Measurements from ENCODE around the gene RND3.

Gene RND3

GRCh38 chr2:150445398-150445797 lies 42.1 kb downstream of the RND3 start:
- in situ Hi-C loops (cut with MboI; ENCODE audit: low sequenced_read_pairs), result no loop called here

GRCh38 chr2:150442484-150442883 lies 45.0 kb downstream of the RND3 start:
- in situ Hi-C loops (cut with MboI; ENCODE audit: low sequenced_read_pairs), result no loop called here

- in situ Hi-C loops (cut with MboI; ENCODE audit: low sequenced_read_pairs), result no loop called here
These were observed 45.7 kb downstream of the RND3 start for GRCh38 chr2:150441784-150442183.

DNA sequence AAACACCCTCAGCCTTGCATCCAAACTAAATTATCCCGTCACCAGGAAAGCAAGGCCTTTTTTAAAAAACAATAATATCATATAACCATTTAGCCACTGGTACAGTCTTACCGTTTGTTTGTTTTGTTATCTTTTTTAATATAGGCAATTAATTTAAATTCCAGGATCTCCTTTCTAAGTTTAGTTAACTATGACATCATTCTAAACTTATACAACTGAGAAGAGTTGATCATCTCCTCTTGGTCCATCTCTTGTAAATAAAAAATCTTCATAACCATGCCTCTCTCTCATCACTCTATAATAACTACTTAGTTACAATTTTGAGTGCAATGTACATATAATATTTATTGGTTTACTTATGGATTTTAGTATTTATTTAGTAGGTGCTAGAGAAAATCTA lies 46.2 kb downstream of the RND3 start:
- in situ Hi-C loops (cut with MboI; ENCODE audit: low sequenced_read_pairs), result no loop called here

- in situ Hi-C loops (cut with MboI; ENCODE audit: low sequenced_read_pairs), result no loop called here
These were observed 48.8 kb downstream of the RND3 start for GRCh38 chr2:150438654-150439053.

DNA sequence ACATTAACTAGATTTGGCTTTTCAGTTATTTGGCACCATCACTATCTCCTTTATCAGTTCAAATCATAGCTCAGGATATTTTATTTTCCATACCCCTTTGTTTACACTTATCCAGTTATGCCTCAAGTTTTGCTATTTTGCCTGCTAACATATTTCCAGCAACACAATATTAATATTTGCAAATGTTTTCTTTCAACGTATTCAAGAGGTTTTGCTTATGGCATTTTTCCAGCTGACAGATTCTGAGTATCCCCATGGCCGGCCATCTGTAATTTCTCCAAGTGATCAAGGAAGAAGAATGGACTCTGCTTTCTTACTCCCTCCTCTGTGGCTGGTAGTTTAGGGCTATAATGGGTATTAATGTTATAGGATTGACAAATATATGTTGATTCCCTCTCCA lies 49.4 kb downstream of the RND3 start:
- in situ Hi-C loops (cut with MboI; ENCODE audit: low sequenced_read_pairs), result no loop called here

- in situ Hi-C loops (cut with MboI; ENCODE audit: low sequenced_read_pairs), result no loop called here
These were observed 55.2 kb downstream of the RND3 start for GRCh38 chr2:150432312-150432625.

- in situ Hi-C loops (cut with MboI; ENCODE audit: low sequenced_read_pairs), result no loop called here
These were observed 55.7 kb downstream of the RND3 start for GRCh38 chr2:150431561-150432311.

DNA sequence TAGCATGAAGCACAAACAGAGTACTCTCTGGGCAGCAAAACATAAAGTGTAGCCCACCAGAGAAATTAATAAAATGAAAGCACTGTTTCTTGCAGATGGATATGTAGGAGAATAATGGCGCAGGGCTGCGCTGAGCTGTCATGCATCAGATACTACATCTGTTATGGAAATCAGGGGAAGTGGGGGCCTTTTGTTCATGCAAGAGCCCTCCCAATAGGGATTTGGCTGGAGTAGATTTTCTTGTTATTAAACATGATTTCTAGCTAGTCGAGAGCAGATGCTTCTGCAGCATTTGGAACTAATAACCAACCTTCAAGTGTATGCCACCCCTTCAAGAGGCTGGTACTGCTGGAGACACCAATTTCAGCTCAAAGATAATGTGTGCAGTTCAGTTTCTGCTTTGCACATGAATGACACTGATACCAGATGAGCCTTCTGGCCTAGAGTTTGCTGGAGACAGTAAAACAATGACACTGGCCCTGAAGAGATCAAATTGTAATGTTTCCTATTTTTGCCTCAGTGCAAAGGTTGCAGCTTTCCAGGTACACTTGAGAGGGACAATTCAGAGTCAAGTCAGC lies 58.0 kb downstream of the RND3 start:
- in situ Hi-C loops (cut with MboI; ENCODE audit: low sequenced_read_pairs), result no loop called here

- in situ Hi-C loops (cut with MboI; ENCODE audit: low sequenced_read_pairs), result no loop called here
These were observed 58.8 kb downstream of the RND3 start for GRCh38 chr2:150428641-150429040.

DNA sequence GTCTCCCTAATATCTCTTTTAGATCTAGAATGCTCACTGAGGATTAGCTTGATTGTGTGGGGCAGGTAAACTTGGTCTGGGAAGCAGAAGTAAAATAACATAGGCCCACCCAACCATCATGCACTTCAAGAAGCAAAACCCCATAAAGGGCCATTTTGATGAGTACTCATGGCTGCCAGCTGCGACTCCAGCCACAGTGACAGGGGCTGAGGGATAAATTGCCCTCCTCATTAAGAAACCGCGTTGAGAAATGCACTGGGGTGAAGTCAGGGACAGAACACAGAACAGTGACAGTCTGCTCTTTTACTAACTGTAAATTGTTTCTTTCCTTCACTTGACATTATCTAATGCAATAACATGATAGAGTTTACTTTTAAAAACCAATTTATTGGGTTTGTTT lies 60.2 kb downstream of the RND3 start:
- in situ Hi-C loops (cut with MboI; ENCODE audit: low sequenced_read_pairs), result no loop called here

DNA sequence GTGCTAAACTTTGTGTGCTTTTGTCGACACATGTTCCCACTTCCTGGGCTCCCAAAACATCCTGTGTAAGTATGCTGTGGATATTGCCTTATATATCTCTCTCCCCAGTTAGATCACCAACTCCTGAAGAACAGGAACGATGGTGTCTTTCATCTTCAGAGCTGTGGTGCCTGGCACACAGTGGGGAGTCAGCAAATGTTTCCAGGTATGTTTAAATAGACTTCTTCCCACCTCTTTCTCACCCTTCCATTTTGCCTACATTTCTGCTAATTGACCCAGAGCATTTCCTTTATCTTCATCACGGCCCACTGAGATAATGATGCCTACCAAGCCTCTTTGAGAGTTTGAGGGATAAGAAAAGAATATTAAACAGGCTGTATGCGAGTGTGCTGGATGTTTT lies 60.7 kb downstream of the RND3 start:
- in situ Hi-C loops (cut with MboI; ENCODE audit: low sequenced_read_pairs), result no loop called here

GRCh38 chr2:150426315-150426714 lies 61.2 kb downstream of the RND3 start:
- in situ Hi-C loops (cut with MboI; ENCODE audit: low sequenced_read_pairs), result no loop called here

DNA sequence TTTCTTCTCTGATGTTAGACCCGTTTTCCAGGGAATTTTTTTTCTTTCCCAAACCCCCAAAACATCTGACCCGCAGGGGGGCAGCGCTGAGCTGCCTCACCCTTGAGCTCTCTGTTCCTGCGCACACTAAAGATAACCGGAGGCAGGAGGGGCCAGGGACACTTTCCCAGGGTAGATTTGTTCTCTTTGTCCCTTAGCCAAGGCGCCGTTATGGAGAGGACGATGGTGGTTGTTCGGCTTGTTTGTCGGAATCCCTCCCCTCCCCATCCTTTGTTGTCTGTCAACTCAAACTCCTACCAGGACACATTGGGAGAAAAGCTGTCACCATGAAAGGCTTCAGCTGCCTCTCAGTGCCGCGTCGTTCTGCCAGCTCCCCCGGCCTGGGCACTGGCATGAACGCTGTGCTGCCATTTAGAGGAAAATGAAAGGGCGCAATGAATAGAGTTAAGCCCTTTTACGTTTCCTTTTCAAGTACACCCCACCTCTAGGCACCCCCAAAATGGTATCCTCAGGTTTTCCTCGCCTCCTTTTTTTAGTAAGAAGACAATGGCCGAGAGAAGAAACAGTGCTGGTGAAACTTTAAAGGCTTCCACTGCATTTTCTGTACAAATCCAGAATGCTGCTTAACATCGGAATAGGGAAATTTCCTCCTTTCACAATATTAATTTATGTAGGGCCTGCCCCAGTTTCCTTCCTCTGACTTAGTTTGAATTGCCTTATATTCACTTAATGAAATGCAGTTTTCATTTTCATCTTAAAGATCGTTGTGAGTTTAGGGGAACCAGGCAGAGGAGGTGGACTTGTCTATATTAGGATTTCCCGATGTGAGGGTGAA lies 62.1 kb downstream of the RND3 start:
- in situ Hi-C loops (cut with MboI; ENCODE audit: low sequenced_read_pairs), result no loop called here

- in situ Hi-C loops (cut with MboI; ENCODE audit: low sequenced_read_pairs), result no loop called here
These were observed 63.1 kb downstream of the RND3 start for GRCh38 chr2:150424406-150424805.

DNA sequence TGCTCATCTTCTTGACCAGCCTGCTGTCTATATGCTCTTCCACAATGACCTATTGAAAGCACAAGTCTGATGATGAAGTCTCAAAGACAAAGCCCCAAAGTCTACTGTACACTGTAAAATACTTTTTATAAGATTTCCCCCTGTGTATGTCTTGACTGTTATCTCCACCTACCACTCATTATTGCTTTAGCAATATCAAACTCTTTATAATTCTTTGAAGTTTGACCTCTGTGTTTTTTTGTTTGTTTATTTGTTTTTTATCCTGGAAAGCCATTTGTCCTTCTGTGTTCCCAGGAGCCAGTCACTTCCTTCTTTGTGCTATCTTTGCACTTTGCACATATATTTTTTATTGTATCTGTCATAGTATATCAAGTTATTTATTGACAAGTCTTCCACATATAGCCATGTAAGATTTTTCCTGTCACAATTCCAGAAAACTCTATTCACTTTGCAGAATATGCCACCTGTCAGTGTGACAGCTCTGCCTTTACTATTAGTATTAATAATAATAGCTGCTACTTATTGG lies 66.3 kb downstream of the RND3 start:
- in situ Hi-C loops (cut with MboI; ENCODE audit: low sequenced_read_pairs), result no loop called here

DNA sequence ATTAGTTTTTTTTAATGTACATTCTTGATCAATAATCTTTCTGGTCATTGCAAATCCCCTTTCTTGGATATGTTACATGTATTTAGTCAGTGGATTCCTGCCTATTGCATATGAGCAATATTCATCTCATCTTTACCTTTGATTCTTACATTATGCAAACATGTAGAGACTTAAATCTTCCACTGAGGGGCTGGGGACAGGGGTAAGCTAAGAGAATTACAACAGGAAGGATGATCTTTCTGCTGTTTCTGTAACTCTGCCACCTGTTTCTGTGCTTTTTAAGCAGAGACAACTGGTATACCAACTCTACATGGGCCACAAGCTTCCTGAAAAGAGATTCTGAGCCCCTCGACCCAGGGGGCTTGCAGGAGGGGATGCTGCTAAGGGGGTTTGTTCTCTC lies 68.6 kb downstream of the RND3 start:
- in situ Hi-C loops (cut with MboI; ENCODE audit: low sequenced_read_pairs), result no loop called here

Measured in hTERT RPE-1 (cell line).